Endothelial cell of umbilical vein (primary cell): ENCODE data around the gene HBP1. TPM values are rescaled to one million over a fixed set of nuclear protein-coding genes. Genes with fewer than 3 reads are reported as not detected.

Experiments used
- BruUV-seq: library from RNA; stranded (reverse); fragments of 400-500 nt; replicated peaks from 2 replicates; lab custom pipeline; 2021; lab: Mats Ljungman, UMichigan
- CTCF ChIA-PET: fragments of 300-600, 350-600 bp; sonication (Branson Sonifier 250); formaldehyde crosslinking; loops from one replicate; lab custom pipeline; 2021; ENCODE audit warnings: antibody characterized with exemption, inconsistent platforms; lab: Charles Lee
- POLR2A ChIA-PET: fragments of 300-600, 350-600 bp; sonication (Branson Sonifier 250); formaldehyde crosslinking; loops from one replicate; lab custom pipeline; 2021; ENCODE audit warnings: antibody characterized with exemption, inconsistent platforms; lab: Charles Lee
- DNase-seq: peaks from one replicate; pipeline ENCODE4 v3.0.0-alpha.2; 2011; ENCODE audit warnings: low read depth, low spot score
- FAIRE-seq: peaks from 2 replicates; lab custom pipeline; 2011; peaks lifted over from hg19 to GRCh38; lab: Jason Lieb, UNC
- H2AFZ ChIP-seq: 2 replicates; pipeline ENCODE4 v1.6.0; 2012; ENCODE audit warnings: low read depth, low read length, control low read depth, inconsistent platforms
- H3K27ac ChIP-seq: 2 replicates; pipeline ENCODE4 v1.5.1; 2011; ENCODE audit warnings: low read depth, mild to moderate bottlenecking, control low read depth, low read length, moderate library complexity; ENCODE audit not compliant: insufficient read depth
- H3K27me3 ChIP-seq, 2 experiments: 2 replicates each; pipeline versions ENCODE4 v1.6.0 to v1.6.1; 2011; ENCODE audit warnings: low read length in 2 of 2, mixed read lengths in 1 of 2; ENCODE audit not compliant: control insufficient read depth in 2 of 2, insufficient read depth in 2 of 2
- H3K36me3 ChIP-seq, 2 experiments: 2 replicates in 1 of 2; 3 replicates in 1 of 2; pipeline ENCODE4 v1.5.1; 2011; ENCODE audit warnings: low read length in 2 of 2, mild to moderate bottlenecking in 1 of 2, moderate library complexity in 1 of 2; ENCODE audit not compliant: control insufficient read depth in 2 of 2, insufficient read depth in 2 of 2; ENCODE audit errors: extremely low read depth in 1 of 2
- H3K4me1 ChIP-seq: 3 replicates; pipeline ENCODE4 v1.5.1; 2011; ENCODE audit warnings: mild to moderate bottlenecking, low read length; ENCODE audit not compliant: control insufficient read depth, insufficient read depth; ENCODE audit errors: extremely low read depth
- H3K4me2 ChIP-seq: 2 replicates; pipeline ENCODE4 v1.6.1; 2011; ENCODE audit warnings: low read length, control low read depth, mixed read lengths; ENCODE audit not compliant: insufficient read depth
- H3K4me3 ChIP-seq, 3 experiments: fragments of 200-600 bp in 1 of 3; sonication (generic), shearing (Covaris generic) in 1 of 3; replicated peaks in 1 of 3; 2 replicates each; pipeline ENCODE4 v1.5.1; 2011 to 2016; ENCODE audit warnings: control low read depth in 3 of 3, low read length in 3 of 3, mild to moderate bottlenecking in 2 of 3, inconsistent platforms in 1 of 3, low read depth in 1 of 3, moderate library complexity in 1 of 3; ENCODE audit not compliant: insufficient read depth in 1 of 3
- H3K79me2 ChIP-seq: 2 replicates; pipeline ENCODE4 v1.6.0; 2012; ENCODE audit warnings: low read length, inconsistent platforms; ENCODE audit not compliant: control insufficient read depth, insufficient read depth
- H3K9ac ChIP-seq: replicated peaks from 2 replicates; pipeline ENCODE3; 2011; ENCODE audit warnings: low read length, control low read depth; ENCODE audit not compliant: insufficient read depth; ENCODE audit errors: extremely low read depth
- H3K9me1 ChIP-seq: replicated peaks from 3 replicates; pipeline ENCODE4 v1.6.0; 2011; ENCODE audit warnings: mild to moderate bottlenecking, low read length; ENCODE audit not compliant: control insufficient read depth, insufficient read depth; ENCODE audit errors: extremely low read depth
- H3K9me3 ChIP-seq: replicated peaks from 2 replicates; pipeline ENCODE4 v1.5.1; 2012; ENCODE audit warnings: low read length, inconsistent platforms; ENCODE audit not compliant: control insufficient read depth, insufficient read depth
- H4K20me1 ChIP-seq: replicated peaks from 2 replicates; pipeline ENCODE3; 2011; ENCODE audit warnings: mild to moderate bottlenecking, low read length; ENCODE audit not compliant: control insufficient read depth, insufficient read depth; ENCODE audit errors: extremely low read depth
- CTCF ChIP-seq, 2 donors: IDR thresholded peaks; 1 replicate in 1 of 2; 2 replicates in 1 of 2; pipeline ENCODE4 v1.5.1; 2011; ENCODE audit warnings: low read length in 2 of 2, mild to moderate bottlenecking in 2 of 2, moderate library complexity in 2 of 2, control low read depth in 1 of 2, inconsistent platforms in 1 of 2, low read depth in 1 of 2; ENCODE audit not compliant: insufficient read depth in 1 of 2; ENCODE audit errors: extremely low read depth in 1 of 2
- EZH2 ChIP-seq: IDR thresholded peaks from 2 replicates; pipeline ENCODE4 v1.6.1; 2012; ENCODE audit warnings: borderline replicate concordance, low read depth, mild to moderate bottlenecking, moderate library complexity, low read length, inconsistent platforms; ENCODE audit not compliant: severe bottlenecking
- FOS ChIP-seq: IDR thresholded peaks from 2 replicates; pipeline ENCODE4 v1.6.1; 2011; ENCODE audit warnings: mild to moderate bottlenecking, low read length, moderate library complexity, borderline replicate concordance; ENCODE audit not compliant: insufficient read depth
- GATA2 ChIP-seq: IDR thresholded peaks from 2 replicates; pipeline ENCODE4 v1.7.0; 2011; ENCODE audit warnings: low read depth, mild to moderate bottlenecking, moderate library complexity, mixed read lengths, low read length; ENCODE audit not compliant: insufficient read length, insufficient read depth
- JUN ChIP-seq: IDR thresholded peaks from 2 replicates; pipeline ENCODE4 v1.6.1; 2011; ENCODE audit warnings: borderline replicate concordance, low read depth; ENCODE audit not compliant: insufficient read length, insufficient read depth
- MYC ChIP-seq: IDR thresholded peaks from one replicate; pipeline ENCODE4 v1.6.1; 2011; ENCODE audit warnings: mild to moderate bottlenecking, low read depth, low read length
- POLR2A ChIP-seq: IDR thresholded peaks from 2 replicates; pipeline ENCODE4 v1.6.1; 2012; ENCODE audit warnings: low read depth, mild to moderate bottlenecking, control low read depth, low read length
- POLR2AphosphoS5 ChIP-seq: IDR thresholded peaks from 2 replicates; pipeline ENCODE4 v1.6.1; 2012; ENCODE audit warnings: low read depth, mild to moderate bottlenecking, control low read depth, low read length, moderate library complexity; ENCODE audit not compliant: insufficient read depth
- dilution Hi-C: fragments of 300-500 bp; cut with MboI; formaldehyde crosslinking; loops from one replicate; pipeline ENCODE4 v1.15.0; 2019; ENCODE audit warnings: low sequenced_read_pairs; ENCODE audit not compliant: extremely low pct_ligation_motif_present
- intact Hi-C: fragments of 100-400 bp; cut with micrococcal nuclease; formaldehyde crosslinking; loops from one replicate; pipeline ENCODE4 v1.10.0; 2022
- polyA plus RNA-seq, 4 experiments: library from polyadenylated mRNA; depleted of rRNA in 3 of 4; stranded (reverse) in 3 of 4; unstranded in 1 of 4; fragments of >200 nt; gene quantifications; 2 replicates each; pipeline versions ENCODE4 v1.2.1 to v1.2.3, GENCODE V29; 2011 to 2012; ENCODE audit warnings: missing spikeins in 1 of 4
- total RNA-seq: library from RNA; stranded (reverse); gene quantifications from 2 replicates; pipeline ENCODE4 v1.2.3, GENCODE V29; 2021
- TF ChIP-seq, protein P1 (sequence below): IDR thresholded peaks from 2 replicates; pipeline ENCODE4 v1.6.1; 2011; ENCODE audit not compliant: insufficient read depth, insufficient read length

Gene HBP1
- total and polyA plus RNA-seq, 2 donors (not counting 3 experiments of a cell fraction or from before 2014, with no cell fraction given) = 49.6 to 63.4 TPM

DNA sequence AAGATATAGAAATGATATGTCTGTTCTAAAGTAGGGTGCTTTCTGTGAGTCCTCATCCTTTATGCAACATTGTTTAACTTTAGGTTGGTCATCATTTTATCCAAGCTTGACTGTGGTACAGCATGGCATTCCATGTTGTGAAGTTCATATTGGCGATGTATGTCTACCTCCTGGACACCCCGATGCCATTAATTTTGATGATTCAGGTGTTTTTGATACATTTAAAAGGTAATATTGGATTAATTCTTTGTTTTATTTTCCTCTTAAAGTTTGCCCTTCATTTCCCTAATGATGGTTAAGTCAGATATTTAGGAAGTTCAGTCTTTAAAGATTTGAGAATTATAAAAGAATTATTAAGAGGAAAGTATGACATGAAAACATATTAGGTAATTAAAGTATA lies 21.3 kb downstream of the HBP1 start:
- intact Hi-C loops = no loop called here
- dilution Hi-C loops = no loop called here
- Histone ChIP-seq H3K27ac (no peak overlapping the region), H3K79me2 (no peaks in the 10 kb centered on the region), H3K9ac (no peak overlapping the region), H3K4me1 (peaks cover 4% of the 10 kb centered on the region), H3K36me3 (peaks cover 17 to 22% of the 10 kb centered on the region in 2 experiments), H4K20me1 (no peaks in the 10 kb centered on the region), H3K27me3 (no peaks in the 10 kb centered on the region), H3K4me3 (no peak overlapping the region), H2AFZ (no peak overlapping the region), H3K9me1 (no peaks in the 10 kb centered on the region), H3K4me2 (no peak overlapping the region), H3K9me3 (no peaks in the 10 kb centered on the region)
- CTCF ChIA-PET = interaction anchor here (1.0 to 1.5 kb wide), 3 partner anchors 10 to 685 kb away, joined by 3 to 5 read pairs (median 3); no protein-coding TSS in a partner anchor
- BruUV-seq = no TSS peak
- no peak for FAIRE-seq
- POLR2A ChIA-PET = interaction anchor here (1.3 kb wide), 1 partner anchor 21 kb away, joined by 7 read pairs; the partner anchor contains the start of gene HBP1
- DNase-seq = no peak
- TF ChIP-seq CTCF (IDR thresholded peaks at IDR 0.05; ENCODE audit: extremely low read depth in 1 of 2, insufficient read depth in 1 of 2, low read depth in 1 of 2, low read length in 2 of 2) = no peak
- TF ChIP-seq POLR2A = no peak
- TF ChIP-seq POLR2AphosphoS5 = no peak
- no peak for TF ChIP-seq FOS
- TF ChIP-seq JUN = no peak
- TF ChIP-seq, protein P1, sequence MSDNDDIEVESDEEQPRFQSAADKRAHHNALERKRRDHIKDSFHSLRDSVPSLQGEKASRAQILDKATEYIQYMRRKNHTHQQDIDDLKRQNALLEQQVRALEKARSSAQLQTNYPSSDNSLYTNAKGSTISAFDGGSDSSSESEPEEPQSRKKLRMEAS = no peak
- TF ChIP-seq EZH2 = no peak
- TF ChIP-seq GATA2 = no peak
- no peak for TF ChIP-seq MYC
